Glutamatergic neuron (in vitro differentiated cells): Measurements from ENCODE around the gene DENND5A. TPM values are rescaled to one million over a fixed set of nuclear protein-coding genes. Genes with fewer than 3 reads are reported as not detected.
"Not testable (repeated sequence)": the region's sequence is repeated elsewhere in the genome, so short reads cannot be mapped to it uniquely, and the experiment has no call there.

Source experiments
- DNase-seq: peaks from one replicate; pipeline ENCODE4 v3.0.0; 2022
- H3K27ac Mint-ChIP-seq: one replicate; pipeline ENCODE4 v1.8.0; 2020; ENCODE audit warnings: mild to moderate bottlenecking, mixed read lengths, inconsistent platforms; ENCODE audit not compliant: unreplicated experiment
- H3K27me3 Mint-ChIP-seq: one replicate; pipeline ENCODE4 v1.8.0; 2020; ENCODE audit warnings: mild to moderate bottlenecking, moderate library complexity, mixed read lengths, inconsistent platforms; ENCODE audit not compliant: unreplicated experiment
- H3K36me3 Mint-ChIP-seq: one replicate; pipeline ENCODE4 v1.8.0; 2020; ENCODE audit warnings: mild to moderate bottlenecking, mixed read lengths, inconsistent platforms; ENCODE audit not compliant: unreplicated experiment
- H3K4me1 Mint-ChIP-seq: one replicate; pipeline ENCODE4 v1.8.0; 2020; ENCODE audit warnings: mild to moderate bottlenecking, low read depth, mixed read lengths, inconsistent platforms; ENCODE audit not compliant: unreplicated experiment
- H3K4me3 Mint-ChIP-seq: one replicate; pipeline ENCODE4 v1.8.0; 2020; ENCODE audit warnings: mild to moderate bottlenecking, mixed read lengths, inconsistent platforms; ENCODE audit not compliant: unreplicated experiment
- H3K9me3 Mint-ChIP-seq: one replicate; pipeline ENCODE4 v1.8.0; 2020; ENCODE audit warnings: mild to moderate bottlenecking, moderate library complexity, mixed read lengths, inconsistent platforms; ENCODE audit not compliant: unreplicated experiment
- total RNA-seq: library from RNA; stranded (reverse); fragmentation: NEBNext Ultra II Directional; extraction: Animal tissue kit (Norgen Biotek cat#: 25700); gene quantifications from one replicate; pipeline ENCODE4 v1.2.1, GENCODE V29; 2021; ENCODE audit not compliant: unreplicated experiment
- TF ChIP-seq, protein P1 (sequence below): fragments of 200-600 bp; sonication (generic); IDR thresholded peaks from one replicate; pipeline ENCODE4 v1.5.0; 2021; ENCODE audit not compliant: partially characterized antibody, unreplicated experiment

DENND5A gene
- total RNA-seq, 1 donor from 2014 or later, result 155 TPM

DNA sequence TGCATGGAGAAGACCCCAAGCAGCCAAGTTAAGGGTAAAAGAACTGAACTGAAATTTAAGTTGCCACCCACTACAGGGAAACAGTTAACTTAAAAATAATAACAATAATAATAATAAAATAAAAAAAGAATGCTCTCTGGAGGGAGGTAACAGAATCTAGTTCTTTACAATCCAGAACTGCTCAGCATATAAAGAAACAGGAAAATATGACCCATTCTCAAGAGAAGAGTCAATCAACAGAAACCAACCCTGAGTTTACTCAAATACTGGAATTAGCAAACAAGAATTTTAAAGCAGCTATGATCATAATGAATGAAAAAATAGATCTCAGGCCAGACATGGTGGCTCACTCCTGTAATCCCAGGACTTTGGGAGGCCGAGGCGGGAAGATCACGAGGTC lies 53.8 kb downstream of the DENND5A start:
- TF ChIP-seq, protein P1, sequence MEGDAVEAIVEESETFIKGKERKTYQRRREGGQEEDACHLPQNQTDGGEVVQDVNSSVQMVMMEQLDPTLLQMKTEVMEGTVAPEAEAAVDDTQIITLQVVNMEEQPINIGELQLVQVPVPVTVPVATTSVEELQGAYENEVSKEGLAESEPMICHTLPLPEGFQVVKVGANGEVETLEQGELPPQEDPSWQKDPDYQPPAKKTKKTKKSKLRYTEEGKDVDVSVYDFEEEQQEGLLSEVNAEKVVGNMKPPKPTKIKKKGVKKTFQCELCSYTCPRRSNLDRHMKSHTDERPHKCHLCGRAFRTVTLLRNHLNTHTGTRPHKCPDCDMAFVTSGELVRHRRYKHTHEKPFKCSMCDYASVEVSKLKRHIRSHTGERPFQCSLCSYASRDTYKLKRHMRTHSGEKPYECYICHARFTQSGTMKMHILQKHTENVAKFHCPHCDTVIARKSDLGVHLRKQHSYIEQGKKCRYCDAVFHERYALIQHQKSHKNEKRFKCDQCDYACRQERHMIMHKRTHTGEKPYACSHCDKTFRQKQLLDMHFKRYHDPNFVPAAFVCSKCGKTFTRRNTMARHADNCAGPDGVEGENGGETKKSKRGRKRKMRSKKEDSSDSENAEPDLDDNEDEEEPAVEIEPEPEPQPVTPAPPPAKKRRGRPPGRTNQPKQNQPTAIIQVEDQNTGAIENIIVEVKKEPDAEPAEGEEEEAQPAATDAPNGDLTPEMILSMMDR, result no peak
- H3K4me1 Mint-ChIP-seq, result peaks cover 11% of the 10 kb centered on the region
- H3K27ac Mint-ChIP-seq, result no peak overlapping the region
- H3K9me3 Mint-ChIP-seq, result no peaks in the 10 kb centered on the region
- no peak overlapping the region for H3K4me3 Mint-ChIP-seq
- H3K36me3 Mint-ChIP-seq, result no peaks in the 10 kb centered on the region
- DNase-seq, result no peak
- no peaks in the 10 kb centered on the region for H3K27me3 Mint-ChIP-seq

- no peak overlapping the region for H3K4me3 Mint-ChIP-seq
- H3K4me1 Mint-ChIP-seq, result peaks cover 11% of the 10 kb centered on the region
- H3K27me3 Mint-ChIP-seq, result no peaks in the 10 kb centered on the region
- TF ChIP-seq, protein P1, result no peak
- no peaks in the 10 kb centered on the region for H3K36me3 Mint-ChIP-seq
- DNase-seq, result no peak
- H3K9me3 Mint-ChIP-seq, result no peaks in the 10 kb centered on the region
- H3K27ac Mint-ChIP-seq, result no peak overlapping the region
These were observed 54.2 kb downstream of the DENND5A start for GRCh38 chr11:9210922-9211320.

- DNase-seq, result no peak
- TF ChIP-seq, protein P1, result no peak
- no peaks in the 10 kb centered on the region for H3K36me3 Mint-ChIP-seq
- no peak overlapping the region for H3K4me3 Mint-ChIP-seq
- H3K9me3 Mint-ChIP-seq, result no peaks in the 10 kb centered on the region
- H3K27ac Mint-ChIP-seq, result no peak overlapping the region
- H3K27me3 Mint-ChIP-seq, result no peaks in the 10 kb centered on the region
- H3K4me1 Mint-ChIP-seq, result peaks cover 10% of the 10 kb centered on the region
These were observed 54.8 kb downstream of the DENND5A start for GRCh38 chr11:9210224-9210921.

GRCh38 chr11:9209604-9210003 lies 55.5 kb downstream of the DENND5A start:
- H3K9me3 Mint-ChIP-seq, H3K27ac Mint-ChIP-seq, H3K27me3 Mint-ChIP-seq, H3K4me3 Mint-ChIP-seq, DNase-seq, H3K36me3 Mint-ChIP-seq, H3K4me1 Mint-ChIP-seq: not testable (repeated sequence)

DNA sequence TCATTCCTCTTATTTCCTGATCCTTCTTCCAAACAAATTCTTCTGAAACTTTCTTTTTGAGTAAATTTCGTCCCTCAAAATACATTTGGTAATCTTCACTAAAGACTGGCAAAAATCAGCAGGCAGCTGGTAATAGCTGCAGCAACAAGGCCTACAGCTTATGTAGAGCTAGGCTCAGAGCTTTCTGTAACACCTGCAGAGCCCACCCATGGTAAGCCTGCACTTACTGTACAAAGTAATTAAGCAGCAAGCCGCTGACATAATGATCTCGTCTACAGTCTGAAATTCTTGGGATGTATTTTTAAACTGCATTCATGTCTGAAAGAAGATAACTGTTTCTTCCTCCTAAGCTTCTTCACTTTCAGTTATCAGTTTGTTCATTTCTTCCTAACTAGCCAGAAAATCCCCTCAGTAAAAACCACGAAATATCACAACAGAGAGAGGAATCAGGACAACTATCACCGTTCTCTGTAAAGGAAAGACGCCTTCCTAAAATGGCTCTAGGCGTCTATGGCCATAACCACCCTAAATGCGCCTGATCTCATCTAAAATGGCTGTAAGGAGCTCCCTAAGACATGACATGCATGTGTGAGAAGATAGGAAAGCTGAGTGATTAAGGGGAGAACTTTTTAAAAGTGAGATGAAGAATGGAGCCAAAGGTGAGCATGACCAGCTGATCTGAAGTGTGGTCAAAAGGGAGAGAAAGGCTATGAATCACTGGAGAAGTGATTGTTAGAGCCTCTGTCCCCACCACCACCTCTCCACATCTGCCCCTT lies 56.2 kb downstream of the DENND5A start:
- Mint-ChIP-seq H3K4me3 (no peak overlapping the region), H3K36me3 (no peaks in the 10 kb centered on the region), H3K27ac (no peak overlapping the region), H3K9me3 (no peaks in the 10 kb centered on the region), H3K4me1 (no peaks in the 10 kb centered on the region), H3K27me3 (no peaks in the 10 kb centered on the region)
- DNase-seq, result no peak
- TF ChIP-seq, protein P1, result no peak
